CD4-positive, alpha-beta memory T cell (primary cell): ENCODE measurements around the gene RIMBP2. TPM values are rescaled to one million over a fixed set of nuclear protein-coding genes. Genes with fewer than 3 reads are reported as not detected.

Experiments used
- CTCF ChIA-PET: fragments of 350-600 bp; sonication (Branson Sonifier 250); formaldehyde crosslinking; loops from one replicate; lab custom pipeline; 2021; ENCODE audit warnings: inconsistent platforms; ENCODE audit not compliant: partially characterized antibody; lab: Charles Lee
- POLR2A ChIA-PET: fragments of 350-600 bp; sonication (Branson Sonifier 250); formaldehyde crosslinking; loops from one replicate; lab custom pipeline; 2021; ENCODE audit not compliant: partially characterized antibody; lab: Charles Lee
- DNase-seq, 5 donors: peaks; one replicate each; pipeline versions ENCODE4 v3.0.0 to v3.0.0-alpha.2; 2020 to 2022; ENCODE audit warnings: mixed read lengths in 1 of 5
- H3K27ac ChIP-seq: one replicate; pipeline ENCODE4 v1.7.0; 2013; ENCODE audit warnings: low read depth, low read length
- H3K27me3 ChIP-seq: 2 replicates; pipeline ENCODE4 v1.7.0; 2013; ENCODE audit warnings: mild to moderate bottlenecking, low read length, moderate library complexity; ENCODE audit not compliant: insufficient read depth
- H3K36me3 ChIP-seq: 2 replicates; pipeline ENCODE4 v1.7.0; 2013; ENCODE audit warnings: mild to moderate bottlenecking, low read length, moderate library complexity; ENCODE audit not compliant: insufficient read depth
- H3K4me1 ChIP-seq: 2 replicates; pipeline ENCODE4 v1.7.0; 2013; ENCODE audit warnings: mild to moderate bottlenecking, low read length, moderate library complexity; ENCODE audit not compliant: insufficient read depth
- H3K4me3 ChIP-seq, 2 donors: one replicate each; pipeline ENCODE4 v1.7.0; 2013; ENCODE audit warnings: low read length in 2 of 2, mild to moderate bottlenecking in 1 of 2
- H3K9me3 ChIP-seq, 2 donors: one replicate each; pipeline ENCODE4 v1.7.0; 2013; ENCODE audit warnings: low read length in 2 of 2, control low read depth in 1 of 2; ENCODE audit not compliant: control insufficient read depth in 1 of 2
- H3K27ac Mint-ChIP-seq, 7 donors: one replicate each; pipeline ENCODE4 v1.8.0; 2020 to 2021; ENCODE audit warnings: mixed read lengths in 7 of 7, mild to moderate bottlenecking in 6 of 7, inconsistent platforms in 3 of 7, moderate library complexity in 3 of 7
- H3K27me3 Mint-ChIP-seq, 2 donors: one replicate each; pipeline ENCODE4 v1.8.0; 2020 to 2021; ENCODE audit warnings: mixed read lengths in 2 of 2
- H3K36me3 Mint-ChIP-seq, 2 donors: one replicate each; pipeline ENCODE4 v1.8.0; 2020 to 2021; ENCODE audit warnings: mixed read lengths in 2 of 2, inconsistent platforms in 1 of 2, mild to moderate bottlenecking in 1 of 2
- H3K4me1 Mint-ChIP-seq, 4 donors: one replicate each; pipeline ENCODE4 v1.8.0; 2020 to 2021; ENCODE audit warnings: mixed read lengths in 4 of 4, mild to moderate bottlenecking in 1 of 4
- H3K4me3 Mint-ChIP-seq, 8 donors: one replicate each; pipeline ENCODE4 v1.8.0; 2020 to 2021; ENCODE audit warnings: mixed read lengths in 8 of 8, mild to moderate bottlenecking in 7 of 8, moderate library complexity in 6 of 8, inconsistent platforms in 3 of 8
- H3K9me3 Mint-ChIP-seq, 8 donors: one replicate each; pipeline ENCODE4 v1.8.0; 2020 to 2021; ENCODE audit warnings: mixed read lengths in 8 of 8, mild to moderate bottlenecking in 5 of 8, inconsistent platforms in 3 of 8, moderate library complexity in 1 of 8
- intact Hi-C: fragments of 100-400 bp; cut with micrococcal nuclease; formaldehyde crosslinking; loops from one replicate; pipeline ENCODE4 v1.15.1; 2023
- polyA plus RNA-seq, 2 donors: library from polyadenylated mRNA; unstranded; fragments of 300-500 nt; fragmentation: Illumina TruSeq; gene quantifications; one replicate each; pipeline ENCODE4 v1.2.3, GENCODE V29; 2021
- total RNA-seq, 2 experiments: library from RNA; stranded (reverse); gene quantifications; one replicate each; pipeline ENCODE4 v1.2.3, GENCODE V29; 2021

The RIMBP2 gene
- total and polyA plus RNA-seq, 4 experiments from 2014 or later = 0.20 TPM; not detected in 3

- intact Hi-C loops = no loop called here
- ChIA-PET CTCF (no interaction called here), POLR2A (no interaction called here)
- H3K36me3 ChIP-seq = no peaks in the 10 kb centered on the region
- Mint-ChIP-seq H3K9me3 (peaks cover 0 to 25% (median 1%) of the 10 kb centered on the region in 8 donors), H3K27me3 (no peaks in the 10 kb centered on the region), H3K36me3 (no peaks in the 10 kb centered on the region), H3K27ac (no peak overlapping the region), H3K4me3 (no peak overlapping the region), H3K4me1 (no peaks in the 10 kb centered on the region)
- no peaks in the 10 kb centered on the region for H3K27me3 ChIP-seq
- DNase-seq = no peak
- no peaks in the 10 kb centered on the region for H3K4me1 ChIP-seq
- H3K27ac ChIP-seq = no peak overlapping the region
- no peak overlapping the region for H3K4me3 ChIP-seq
- H3K9me3 ChIP-seq = no peaks in the 10 kb centered on the region
Observed at GRCh38 chr12:130501821-130502220, 214.3 kb downstream of the RIMBP2 start.

- H3K4me1 Mint-ChIP-seq = no peaks in the 10 kb centered on the region
- ChIA-PET CTCF (no interaction called here), POLR2A (no interaction called here)
- no peak overlapping the region for H3K4me3 Mint-ChIP-seq
- Histone ChIP-seq H3K27ac (no peak overlapping the region), H3K27me3 (no peaks in the 10 kb centered on the region), H3K36me3 (no peaks in the 10 kb centered on the region), H3K4me3 (no peak overlapping the region), H3K9me3 (no peaks in the 10 kb centered on the region), H3K4me1 (no peaks in the 10 kb centered on the region)
- intact Hi-C loops = no loop called here
- H3K27ac Mint-ChIP-seq = no peak overlapping the region
- peaks cover 0 to 25% (median under 1%) of the 10 kb centered on the region in 8 donors for H3K9me3 Mint-ChIP-seq
- no peak for DNase-seq
- no peaks in the 10 kb centered on the region for H3K36me3 Mint-ChIP-seq
- no peaks in the 10 kb centered on the region for H3K27me3 Mint-ChIP-seq
Observed at GRCh38 chr12:130500835-130501330, 215.2 kb downstream of the RIMBP2 start.

- H3K9me3 Mint-ChIP-seq = peaks cover 0 to 25% (median under 1%) of the 10 kb centered on the region in 8 donors
- ChIA-PET CTCF (no interaction called here), POLR2A (no interaction called here)
- H3K27ac Mint-ChIP-seq = no peak overlapping the region
- H3K4me1 Mint-ChIP-seq = no peaks in the 10 kb centered on the region
- Histone ChIP-seq H3K9me3 (no peaks in the 10 kb centered on the region), H3K4me3 (no peak overlapping the region), H3K36me3 (no peaks in the 10 kb centered on the region), H3K4me1 (no peaks in the 10 kb centered on the region), H3K27ac (no peak overlapping the region), H3K27me3 (no peaks in the 10 kb centered on the region)
- H3K36me3 Mint-ChIP-seq = no peaks in the 10 kb centered on the region
- intact Hi-C loops = no loop called here
- H3K4me3 Mint-ChIP-seq = no peak overlapping the region
- DNase-seq = no peak
- H3K27me3 Mint-ChIP-seq = peaks cover 0 to 2% of the 10 kb centered on the region in 2 donors
Observed at GRCh38 chr12:130499474-130499873, 216.6 kb downstream of the RIMBP2 start.

GRCh38 chr12:130498589-130499385, 217.3 kb downstream of the RIMBP2 start:
- Histone ChIP-seq H3K4me3 (no peak overlapping the region), H3K36me3 (no peaks in the 10 kb centered on the region), H3K27ac (no peak overlapping the region), H3K4me1 (no peaks in the 10 kb centered on the region), H3K27me3 (no peaks in the 10 kb centered on the region), H3K9me3 (no peaks in the 10 kb centered on the region)
- intact Hi-C loops = no loop called here
- H3K36me3 Mint-ChIP-seq = no peaks in the 10 kb centered on the region
- H3K27ac Mint-ChIP-seq = no peak overlapping the region
- H3K9me3 Mint-ChIP-seq = peaks cover 0 to 24% (median under 1%) of the 10 kb centered on the region in 8 donors
- POLR2A ChIA-PET = no interaction called here
- peaks cover 0 to 2% of the 10 kb centered on the region in 2 donors for H3K27me3 Mint-ChIP-seq
- DNase-seq = no peak
- CTCF ChIA-PET = no interaction called here
- H3K4me1 Mint-ChIP-seq = no peaks in the 10 kb centered on the region
- no peak overlapping the region for H3K4me3 Mint-ChIP-seq

GRCh38 chr12:130497991-130498390, 218.1 kb downstream of the RIMBP2 start:
- DNase-seq = no peak
- Histone ChIP-seq H3K4me3 (no peak overlapping the region), H3K9me3 (no peaks in the 10 kb centered on the region), H3K27ac (no peak overlapping the region), H3K36me3 (no peaks in the 10 kb centered on the region), H3K4me1 (no peaks in the 10 kb centered on the region), H3K27me3 (no peaks in the 10 kb centered on the region)
- H3K4me1 Mint-ChIP-seq = no peaks in the 10 kb centered on the region
- peaks cover 0 to 19% (median under 1%) of the 10 kb centered on the region in 8 donors for H3K9me3 Mint-ChIP-seq
- H3K27ac Mint-ChIP-seq = no peak overlapping the region
- intact Hi-C loops = no loop called here
- no peak overlapping the region for H3K4me3 Mint-ChIP-seq
- peaks cover 0 to 2% of the 10 kb centered on the region in 2 donors for H3K27me3 Mint-ChIP-seq
- no peaks in the 10 kb centered on the region for H3K36me3 Mint-ChIP-seq
- CTCF ChIA-PET = no interaction called here
- POLR2A ChIA-PET = no interaction called here

- no peak overlapping the region for H3K4me3 Mint-ChIP-seq
- Histone ChIP-seq H3K4me1 (no peaks in the 10 kb centered on the region), H3K27me3 (no peaks in the 10 kb centered on the region), H3K36me3 (no peaks in the 10 kb centered on the region), H3K4me3 (no peak overlapping the region), H3K27ac (no peak overlapping the region), H3K9me3 (no peaks in the 10 kb centered on the region)
- intact Hi-C loops = no loop called here
- DNase-seq = no peak
- H3K9me3 Mint-ChIP-seq = peaks cover 0 to 19% (median under 1%) of the 10 kb centered on the region in 8 donors
- POLR2A ChIA-PET = no interaction called here
- no peaks in the 10 kb centered on the region for H3K4me1 Mint-ChIP-seq
- no peak overlapping the region for H3K27ac Mint-ChIP-seq
- H3K36me3 Mint-ChIP-seq = no peaks in the 10 kb centered on the region
- H3K27me3 Mint-ChIP-seq = peaks cover 0 to 2% of the 10 kb centered on the region in 2 donors
- CTCF ChIA-PET = no interaction called here
Observed at GRCh38 chr12:130497321-130497720, 218.8 kb downstream of the RIMBP2 start.

GRCh38 chr12:130496516-130497120, 219.5 kb downstream of the RIMBP2 start:
- H3K27me3 Mint-ChIP-seq = peaks cover 0 to 2% of the 10 kb centered on the region in 2 donors
- Histone ChIP-seq H3K27ac (no peak overlapping the region), H3K4me1 (no peaks in the 10 kb centered on the region), H3K9me3 (no peaks in the 10 kb centered on the region), H3K36me3 (no peaks in the 10 kb centered on the region), H3K4me3 (no peak overlapping the region), H3K27me3 (no peaks in the 10 kb centered on the region)
- no peak for DNase-seq
- H3K36me3 Mint-ChIP-seq = no peaks in the 10 kb centered on the region
- H3K9me3 Mint-ChIP-seq = peaks cover 0 to 19% (median under 1%) of the 10 kb centered on the region in 8 donors
- ChIA-PET CTCF (no interaction called here), POLR2A (no interaction called here)
- intact Hi-C loops = no loop called here
- H3K4me1 Mint-ChIP-seq = no peaks in the 10 kb centered on the region
- no peak overlapping the region for H3K27ac Mint-ChIP-seq
- no peak overlapping the region for H3K4me3 Mint-ChIP-seq
